A549 (cell line): ENCODE data around the gene NEDD4L. TPM values are rescaled to one million over a fixed set of nuclear protein-coding genes. Genes with fewer than 3 reads are reported as not detected.

Experiments used
- ATAC-seq, 2 experiments: fragments of 200-7000 bp in 1 of 2; fragments of >200 bp in 1 of 2; cut with Nextera tagmentation in 1 of 2; cut with Tn5 transposase in 1 of 2; 3 replicates each; pipeline versions ENCODE4 v1.8.0 to v1.9.1; 2018 to 2020; ENCODE audit warnings: mild to moderate bottlenecking in 1 of 2, moderate library complexity in 1 of 2
- CTCF ChIA-PET: fragments of 300-600 bp; sonication (Branson Sonifier 250); formaldehyde crosslinking; extraction: SDS; loops from one replicate; lab custom pipeline; 2021; ENCODE audit warnings: antibody characterized with exemption, inconsistent platforms; lab: Yijun Ruan, JAX
- POLR2A ChIA-PET: fragments of 350-600 bp; formaldehyde crosslinking; extraction: SDS; loops from one replicate; lab custom pipeline; 2021; ENCODE audit warnings: antibody characterized with exemption, inconsistent platforms; lab: Yijun Ruan, JAX
- DNase-seq, 2 experiments: peaks; one replicate each; pipeline versions ENCODE4 v3.0.0 to v3.0.0-alpha.2; 2011 to 2016; ENCODE audit warnings: low read depth in 1 of 2, low spot score in 1 of 2
- FAIRE-seq: peaks from 2 replicates; lab custom pipeline; 2011; peaks lifted over from hg19 to GRCh38; lab: Jason Lieb, UNC
- H3K27ac ChIP-seq, 2 experiments: fragments of >200 bp; sonication (Bioruptor Twin); formaldehyde crosslinking; 3 replicates each; pipeline ENCODE4 v1.5.1; 2016 to 2017
- H3K4me1 ChIP-seq: fragments of >200 bp; sonication (Bioruptor Twin); formaldehyde crosslinking; 3 replicates; pipeline ENCODE4 v1.6.1; 2016
- H3K4me2 ChIP-seq: fragments of >200 bp; sonication (Bioruptor Twin); formaldehyde crosslinking; 3 replicates; pipeline ENCODE4 v1.6.1; 2016
- H3K4me3 ChIP-seq: fragments of >200 bp; sonication (Bioruptor Twin); formaldehyde crosslinking; 3 replicates; pipeline ENCODE4 v1.5.1; 2016
- H3K9me3 ChIP-seq: fragments of >200 bp; sonication (Bioruptor Twin); formaldehyde crosslinking; 3 replicates; pipeline ENCODE4 v1.6.1; 2016
- BHLHE40 ChIP-seq: IDR thresholded peaks from 2 replicates; pipeline ENCODE4 v1.6.1; 2012; ENCODE audit warnings: low read depth, low read length, inconsistent platforms
- CEBPB ChIP-seq, 2 experiments: fragments of >200 bp in 1 of 2; sonication (Bioruptor Twin) in 1 of 2; formaldehyde crosslinking in 1 of 2; IDR thresholded peaks; 2 replicates each; pipeline ENCODE4 v1.6.1; 2012 to 2016
- CHD2 ChIP-seq: fragments of 150-350 bp; IDR thresholded peaks from 2 replicates; pipeline ENCODE4 v1.6.1; 2014; ENCODE audit warnings: low read length; ENCODE audit not compliant: partially characterized antibody
- CHD4 ChIP-seq: fragments of 200-600 bp; sonication (generic); IDR thresholded peaks from 2 replicates; pipeline ENCODE4 v1.6.1; 2016; ENCODE audit warnings: antibody characterized with exemption, mild to moderate bottlenecking, borderline replicate concordance
- EHMT2 ChIP-seq: fragments of 200-600 bp; sonication (generic); IDR thresholded peaks from 2 replicates; pipeline ENCODE4 v1.6.1; 2016; ENCODE audit warnings: antibody characterized with exemption, low read depth, mild to moderate bottlenecking, moderate library complexity
- ESRRA ChIP-seq: fragments of 150-350 bp; IDR thresholded peaks from 2 replicates; pipeline ENCODE4 v1.6.1; 2014; ENCODE audit warnings: mild to moderate bottlenecking, low read length, borderline replicate concordance
- FOXS1 ChIP-seq: fragments of 250-450 bp; sonication (Bioruptor Pico); IDR thresholded peaks from 2 replicates; pipeline ENCODE4 v1.5.0; 2020; ENCODE audit warnings: mild to moderate bottlenecking, moderate library complexity
- HDAC2 ChIP-seq: fragments of 200-600 bp; sonication (generic); IDR thresholded peaks from 2 replicates; pipeline ENCODE4 v1.6.1; 2016
- HOXB13 ChIP-seq: fragments of 250-450 bp; sonication (Bioruptor Pico); IDR thresholded peaks from 2 replicates; pipeline ENCODE4 v1.5.0; 2020; ENCODE audit warnings: low read depth, mild to moderate bottlenecking, moderate library complexity
- HOXB5 ChIP-seq: fragments of 250-450 bp; sonication (Bioruptor Pico); IDR thresholded peaks from 2 replicates; pipeline ENCODE4 v1.5.0; 2020; ENCODE audit warnings: mild to moderate bottlenecking, moderate library complexity
- JUNB ChIP-seq: fragments of >200 bp; sonication (Bioruptor Twin); formaldehyde crosslinking; IDR thresholded peaks from 2 replicates; pipeline ENCODE4 v1.6.1; 2016
- NPAS2 ChIP-seq: fragments of 250-450 bp; sonication (Bioruptor Pico); IDR thresholded peaks from 2 replicates; pipeline ENCODE4 v1.8.0; 2022; ENCODE audit warnings: mild to moderate bottlenecking, moderate library complexity, borderline replicate concordance
- NR3C1 ChIP-seq: fragments of >200 bp; sonication (Bioruptor Twin); formaldehyde crosslinking; IDR thresholded peaks from 3 replicates; pipeline ENCODE4 v1.6.1; 2017
- POLR2A ChIP-seq: IDR thresholded peaks from 2 replicates; pipeline ENCODE4 v1.6.1; 2012; ENCODE audit warnings: mild to moderate bottlenecking, low read length
- RCOR1 ChIP-seq: fragments of 150-350 bp; IDR thresholded peaks from 2 replicates; pipeline ENCODE4 v1.6.1; 2014; ENCODE audit warnings: antibody characterized with exemption, low read length, low read depth
- SMC3 ChIP-seq: fragments of >200 bp; sonication (Bioruptor Twin); formaldehyde crosslinking; IDR thresholded peaks from 3 replicates; pipeline ENCODE4 v1.6.1; 2018; ENCODE audit warnings: inconsistent platforms
- ZNF302 ChIP-seq: fragments of 250-450 bp; sonication (Bioruptor Pico); IDR thresholded peaks from 2 replicates; pipeline ENCODE4 v1.9.0; 2021; ENCODE audit warnings: inconsistent platforms, mild to moderate bottlenecking, moderate library complexity
- WGBS: methylation state at CpG from one replicate; pipeline ENCODE4 v1.1.6; 2017; ENCODE audit errors: missing lambda C conversion rate; 5-methylcytosine and 5-hydroxymethylcytosine counted together
- polyA plus RNA-seq, 4 experiments: library from polyadenylated mRNA; depleted of rRNA in 3 of 4; stranded (reverse); fragments of >200 nt; fragmentation: RNase III in 1 of 4; extraction: RNeasy Plus Mini Kit Qiagen cat#74134 plus additional on column Dnase treatment in 1 of 4; gene quantifications; 2 replicates in 3 of 4; 3 replicates in 1 of 4; pipeline ENCODE4 v1.2.3, GENCODE V29; 2011 to 2017
- TF ChIP-seq, protein P1 (sequence below): IDR thresholded peaks from 2 replicates; pipeline ENCODE4 v1.6.1; 2012; ENCODE audit warnings: low read depth, borderline replicate concordance
- TF ChIP-seq, protein P2 (sequence below): fragments of 200-600 bp; sonication (generic); IDR thresholded peaks from 2 replicates; pipeline ENCODE4 v1.6.1; 2016; ENCODE audit warnings: antibody characterized with exemption, mild to moderate bottlenecking, moderate library complexity
- TF ChIP-seq, protein P3 (sequence below): IDR thresholded peaks from 2 replicates; pipeline ENCODE4 v1.6.1; 2012
- TF ChIP-seq, protein P4 (sequence below): IDR thresholded peaks from 2 replicates; pipeline ENCODE4 v1.6.1; 2012
- TF ChIP-seq, protein P5 (sequence below): fragments of 250-450 bp; sonication (Bioruptor Pico); IDR thresholded peaks from 2 replicates; pipeline ENCODE4 v1.5.0; 2021; ENCODE audit warnings: mild to moderate bottlenecking, moderate library complexity, borderline replicate concordance
- TF ChIP-seq, protein P6 (sequence below): fragments of 250-450 bp; sonication (Bioruptor Pico); IDR thresholded peaks from 2 replicates; pipeline ENCODE4 v1.5.0; 2020; ENCODE audit warnings: low read depth, mild to moderate bottlenecking, moderate library complexity

Gene NEDD4L
- polyA plus RNA-seq, 2 of the 4 experiments (the other 2 are of a cell fraction) = 18.0 to 36.5 TPM

DNA sequence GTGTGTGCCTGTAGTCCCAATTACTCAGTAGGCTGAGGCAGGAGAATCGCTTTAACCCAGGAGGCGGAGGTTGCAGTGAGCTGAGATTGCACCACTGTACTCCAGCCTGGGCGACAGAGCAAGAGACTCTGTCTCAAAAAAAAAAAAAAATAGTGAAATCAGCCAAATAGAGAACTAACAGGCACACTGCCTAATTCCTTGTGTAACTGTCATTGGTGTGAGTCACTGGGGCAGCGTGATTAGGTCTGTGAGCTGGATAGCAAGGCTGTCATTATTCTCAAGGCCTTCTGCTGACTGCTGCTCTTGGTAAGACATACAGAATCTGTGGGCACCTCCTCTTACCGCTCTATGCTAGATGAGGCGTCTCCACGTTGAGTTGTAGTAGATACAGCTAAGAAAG, 270.3 kb downstream of the NEDD4L start:
- Histone ChIP-seq H3K9me3 (no peaks in the 10 kb centered on the region), H3K27ac (peak overlapping the region in 1 of 2 experiments; percentile 38; a peak in 2 of 6 replicates), H3K4me1 (peaks cover 19% of the 10 kb centered on the region), H3K4me2 (peak overlapping the region; percentile 58), H3K4me3 (no peak overlapping the region)
- peak; percentile 62 to 76; a peak in 5 of 6 replicates for ATAC-seq
- WGBS = 69% methylated on average over 7 of the region's 7 CpGs
- ChIA-PET POLR2A (interaction anchor here (0.6 to 0.7 kb wide), 2 partner anchors 133 to 314 kb away, joined by 3 read pairs; no protein-coding TSS in a partner anchor), CTCF (interaction anchor here (0.9 to 2.0 kb wide), 2 partner anchors 7 to 121 kb away, joined by 4 read pairs; no protein-coding TSS in a partner anchor)
- no peak for FAIRE-seq
- TF ChIP-seq FOXS1 (CRISPR knock-in tag) (no peak), SMC3 (no peak), CHD2 (no peak), NR3C1 (no peak), NPAS2 (CRISPR knock-in tag) (no peak), ZNF302 (CRISPR knock-in tag) (no peak), ESRRA (no peak), BHLHE40 (no peak), HOXB5 (CRISPR knock-in tag) (no peak), HOXB13 (CRISPR knock-in tag) (no peak), RCOR1 (no peak)
- TF ChIP-seq, protein P1, sequence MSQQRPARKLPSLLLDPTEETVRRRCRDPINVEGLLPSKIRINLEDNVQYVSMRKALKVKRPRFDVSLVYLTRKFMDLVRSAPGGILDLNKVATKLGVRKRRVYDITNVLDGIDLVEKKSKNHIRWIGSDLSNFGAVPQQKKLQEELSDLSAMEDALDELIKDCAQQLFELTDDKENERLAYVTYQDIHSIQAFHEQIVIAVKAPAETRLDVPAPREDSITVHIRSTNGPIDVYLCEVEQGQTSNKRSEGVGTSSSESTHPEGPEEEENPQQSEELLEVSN = no peak
- TF ChIP-seq, protein P2, sequence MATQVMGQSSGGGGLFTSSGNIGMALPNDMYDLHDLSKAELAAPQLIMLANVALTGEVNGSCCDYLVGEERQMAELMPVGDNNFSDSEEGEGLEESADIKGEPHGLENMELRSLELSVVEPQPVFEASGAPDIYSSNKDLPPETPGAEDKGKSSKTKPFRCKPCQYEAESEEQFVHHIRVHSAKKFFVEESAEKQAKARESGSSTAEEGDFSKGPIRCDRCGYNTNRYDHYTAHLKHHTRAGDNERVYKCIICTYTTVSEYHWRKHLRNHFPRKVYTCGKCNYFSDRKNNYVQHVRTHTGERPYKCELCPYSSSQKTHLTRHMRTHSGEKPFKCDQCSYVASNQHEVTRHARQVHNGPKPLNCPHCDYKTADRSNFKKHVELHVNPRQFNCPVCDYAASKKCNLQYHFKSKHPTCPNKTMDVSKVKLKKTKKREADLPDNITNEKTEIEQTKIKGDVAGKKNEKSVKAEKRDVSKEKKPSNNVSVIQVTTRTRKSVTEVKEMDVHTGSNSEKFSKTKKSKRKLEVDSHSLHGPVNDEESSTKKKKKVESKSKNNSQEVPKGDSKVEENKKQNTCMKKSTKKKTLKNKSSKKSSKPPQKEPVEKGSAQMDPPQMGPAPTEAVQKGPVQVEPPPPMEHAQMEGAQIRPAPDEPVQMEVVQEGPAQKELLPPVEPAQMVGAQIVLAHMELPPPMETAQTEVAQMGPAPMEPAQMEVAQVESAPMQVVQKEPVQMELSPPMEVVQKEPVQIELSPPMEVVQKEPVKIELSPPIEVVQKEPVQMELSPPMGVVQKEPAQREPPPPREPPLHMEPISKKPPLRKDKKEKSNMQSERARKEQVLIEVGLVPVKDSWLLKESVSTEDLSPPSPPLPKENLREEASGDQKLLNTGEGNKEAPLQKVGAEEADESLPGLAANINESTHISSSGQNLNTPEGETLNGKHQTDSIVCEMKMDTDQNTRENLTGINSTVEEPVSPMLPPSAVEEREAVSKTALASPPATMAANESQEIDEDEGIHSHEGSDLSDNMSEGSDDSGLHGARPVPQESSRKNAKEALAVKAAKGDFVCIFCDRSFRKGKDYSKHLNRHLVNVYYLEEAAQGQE = no peak
- TF ChIP-seq, protein P3, sequence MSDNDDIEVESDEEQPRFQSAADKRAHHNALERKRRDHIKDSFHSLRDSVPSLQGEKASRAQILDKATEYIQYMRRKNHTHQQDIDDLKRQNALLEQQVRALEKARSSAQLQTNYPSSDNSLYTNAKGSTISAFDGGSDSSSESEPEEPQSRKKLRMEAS = no peak
- peak in 1 of 2 experiments; percentile 27 for DNase-seq

DNA sequence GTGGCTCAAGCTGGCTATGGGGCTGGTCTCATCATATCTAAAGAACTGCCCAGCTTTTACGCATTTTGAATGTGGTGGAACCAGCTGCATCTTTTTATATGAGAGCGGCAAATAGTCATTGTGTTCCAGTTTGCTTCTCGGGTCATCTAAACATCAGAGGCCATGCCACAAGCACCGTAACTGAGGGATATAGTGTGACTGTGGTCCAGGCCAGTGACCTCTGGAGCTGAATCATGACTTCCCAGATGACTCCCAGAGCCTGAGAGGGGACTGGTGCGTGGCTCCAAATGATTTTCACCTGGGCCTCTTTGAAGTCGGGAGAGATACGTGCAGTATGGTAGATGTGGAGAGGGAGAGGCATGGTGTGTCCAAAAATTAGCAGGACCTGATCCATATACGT, 271.0 kb downstream of the NEDD4L start:
- WGBS = 89% methylated on average over 8 of the region's 8 CpGs
- DNase-seq (no peak), FAIRE-seq (no peak), ATAC-seq (no peak)
- TF ChIP-seq, protein P4, sequence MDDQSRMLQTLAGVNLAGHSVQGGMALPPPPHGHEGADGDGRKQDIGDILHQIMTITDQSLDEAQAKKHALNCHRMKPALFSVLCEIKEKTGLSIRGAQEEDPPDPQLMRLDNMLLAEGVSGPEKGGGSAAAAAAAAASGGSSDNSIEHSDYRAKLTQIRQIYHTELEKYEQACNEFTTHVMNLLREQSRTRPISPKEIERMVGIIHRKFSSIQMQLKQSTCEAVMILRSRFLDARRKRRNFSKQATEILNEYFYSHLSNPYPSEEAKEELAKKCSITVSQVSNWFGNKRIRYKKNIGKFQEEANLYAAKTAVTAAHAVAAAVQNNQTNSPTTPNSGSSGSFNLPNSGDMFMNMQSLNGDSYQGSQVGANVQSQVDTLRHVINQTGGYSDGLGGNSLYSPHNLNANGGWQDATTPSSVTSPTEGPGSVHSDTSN = no peak
- no peak for TF ChIP-seq CEBPB (IDR thresholded peaks at IDR 0.05)
- no peak for TF ChIP-seq SMC3
- TF ChIP-seq EHMT2 = no peak
- TF ChIP-seq JUNB = no peak
- TF ChIP-seq, protein P5, sequence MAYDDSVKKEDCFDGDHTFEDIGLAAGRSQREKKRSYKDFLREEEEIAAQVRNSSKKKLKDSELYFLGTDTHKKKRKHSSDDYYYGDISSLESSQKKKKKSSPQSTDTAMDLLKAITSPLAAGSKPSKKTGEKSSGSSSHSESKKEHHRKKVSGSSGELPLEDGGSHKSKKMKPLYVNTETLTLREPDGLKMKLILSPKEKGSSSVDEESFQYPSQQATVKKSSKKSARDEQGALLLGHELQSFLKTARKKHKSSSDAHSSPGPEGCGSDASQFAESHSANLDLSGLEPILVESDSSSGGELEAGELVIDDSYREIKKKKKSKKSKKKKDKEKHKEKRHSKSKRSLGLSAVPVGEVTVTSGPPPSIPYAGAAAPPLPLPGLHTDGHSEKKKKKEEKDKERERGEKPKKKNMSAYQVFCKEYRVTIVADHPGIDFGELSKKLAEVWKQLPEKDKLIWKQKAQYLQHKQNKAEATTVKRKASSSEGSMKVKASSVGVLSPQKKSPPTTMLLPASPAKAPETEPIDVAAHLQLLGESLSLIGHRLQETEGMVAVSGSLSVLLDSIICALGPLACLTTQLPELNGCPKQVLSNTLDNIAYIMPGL (CRISPR knock-in tag) = no peak
- TF ChIP-seq CHD4 = no peak
- no peak for TF ChIP-seq HDAC2
- no peak for TF ChIP-seq POLR2A
- TF ChIP-seq RCOR1 = no peak
- TF ChIP-seq, protein P6, sequence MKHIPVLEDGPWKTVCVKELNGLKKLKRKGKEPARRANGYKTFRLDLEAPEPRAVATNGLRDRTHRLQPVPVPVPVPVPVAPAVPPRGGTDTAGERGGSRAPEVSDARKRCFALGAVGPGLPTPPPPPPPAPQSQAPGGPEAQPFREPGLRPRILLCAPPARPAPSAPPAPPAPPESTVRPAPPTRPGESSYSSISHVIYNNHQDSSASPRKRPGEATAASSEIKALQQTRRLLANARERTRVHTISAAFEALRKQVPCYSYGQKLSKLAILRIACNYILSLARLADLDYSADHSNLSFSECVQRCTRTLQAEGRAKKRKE (CRISPR knock-in tag) = no peak
- Histone ChIP-seq H3K4me3 (no peak overlapping the region), H3K27ac (no peak overlapping the region), H3K9me3 (no peaks in the 10 kb centered on the region), H3K4me1 (peaks cover 19% of the 10 kb centered on the region), H3K4me2 (no peak overlapping the region)
- ChIA-PET CTCF (interaction anchor here (0.6 to 2.0 kb wide), 3 partner anchors 53 to 215 kb away, joined by 3 to 4 read pairs (median 3); no protein-coding TSS in a partner anchor), POLR2A (interaction anchor here (0.6 kb wide), 1 partner anchor 134 kb away, joined by 3 read pairs; no protein-coding TSS in a partner anchor)
